Measurements from ENCODE around the gene TFCP2L1. TPM values are rescaled to one million over a fixed set of nuclear protein-coding genes. Genes with fewer than 3 reads are reported as not detected.

TFCP2L1 gene
- total and polyA plus RNA-seq, 2 donors (not counting 3 experiments of a cell fraction or from before 2014, with no cell fraction given): not detected

DNA sequence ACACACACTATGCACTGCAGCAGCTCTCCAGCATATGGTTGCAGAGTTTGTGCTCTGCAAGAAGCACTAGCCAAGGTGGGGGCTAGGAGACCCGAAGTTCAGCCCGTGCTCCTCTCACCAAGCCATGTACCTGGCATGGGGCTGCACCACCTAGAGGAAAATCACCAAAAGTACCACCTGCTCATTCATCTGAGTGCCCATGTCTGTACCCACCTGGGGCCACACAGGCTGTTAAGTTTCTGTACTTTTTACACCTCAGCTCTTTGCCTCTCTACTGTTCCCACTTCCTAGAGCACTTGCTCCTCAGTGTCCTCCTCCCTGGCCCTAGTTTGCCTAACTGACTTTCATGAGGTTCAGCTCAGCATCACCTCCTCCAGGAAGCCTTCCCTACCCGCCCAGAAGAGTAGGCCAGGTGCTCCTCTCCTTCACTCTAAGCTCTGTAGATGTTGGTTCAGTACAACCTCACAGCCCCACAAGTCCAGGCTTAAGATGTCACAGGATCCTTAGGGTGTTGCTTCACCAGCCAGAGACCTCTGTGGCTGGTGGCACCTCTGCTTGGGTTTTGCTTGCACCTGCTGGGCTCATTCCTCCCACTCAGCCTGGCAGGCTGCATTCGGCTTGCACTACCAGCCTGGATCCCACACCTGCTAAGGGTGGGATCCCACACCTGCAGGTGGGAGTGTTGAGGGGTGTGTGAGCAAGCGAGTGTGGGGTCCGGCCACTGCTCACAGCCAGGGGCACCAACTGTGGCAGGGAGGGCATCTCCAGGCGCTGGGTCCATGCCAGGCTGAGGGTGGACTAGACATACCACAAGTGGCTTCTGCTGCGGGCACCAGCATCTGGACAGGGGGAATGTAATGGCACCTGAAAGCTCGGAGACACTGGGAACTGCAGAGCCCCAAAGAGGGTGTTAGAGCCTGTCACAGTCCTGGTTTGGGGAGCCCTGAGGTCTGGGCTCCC is 10.2 kb upstream of the TFCP2L1 start:
- no peaks in the 10 kb centered on the region for H3K79me2 ChIP-seq (ENCODE audit: control insufficient read depth, insufficient read depth, low read length)
- CTCF ChIA-PET: interaction anchor here (0.6 to 1.4 kb wide), 2 partner anchors 9 to 102 kb away, joined by 3 read pairs; no protein-coding TSS in a partner anchor
- POLR2A ChIA-PET: no interaction called here
- no peaks in the 10 kb centered on the region for H3K9me3 ChIP-seq (replicated peaks; ENCODE audit: control insufficient read depth, insufficient read depth, low read length)
- H3K4me2 ChIP-seq (ENCODE audit: insufficient read depth, low read length): no peak overlapping the region
- no peak overlapping the region for H2AFZ ChIP-seq (ENCODE audit: low read depth, low read length)
- H3K9me1 ChIP-seq (replicated peaks; ENCODE audit: control insufficient read depth, extremely low read depth, insufficient read depth, low read length): no peaks in the 10 kb centered on the region
- H3K36me3 ChIP-seq (ENCODE audit: control insufficient read depth in 2 of 2, extremely low read depth in 1 of 2, insufficient read depth in 2 of 2, low read length in 2 of 2): no peaks in the 10 kb centered on the region
- H3K9ac ChIP-seq (replicated peaks; ENCODE audit: extremely low read depth, insufficient read depth, low read length): no peak overlapping the region
- intact Hi-C loops (cut with micrococcal nuclease) (no loop called here), dilution Hi-C loops (cut with MboI; ENCODE audit: extremely low pct_ligation_motif_present, low sequenced_read_pairs) (no loop called here)
- no peak overlapping the region for H3K27ac ChIP-seq (ENCODE audit: insufficient read depth, low read depth, low read length)
- H4K20me1 ChIP-seq (replicated peaks; ENCODE audit: control insufficient read depth, extremely low read depth, insufficient read depth, low read length): no peaks in the 10 kb centered on the region
- BruUV-seq (replicated peaks): no TSS peak
- TF ChIP-seq, protein P1, sequence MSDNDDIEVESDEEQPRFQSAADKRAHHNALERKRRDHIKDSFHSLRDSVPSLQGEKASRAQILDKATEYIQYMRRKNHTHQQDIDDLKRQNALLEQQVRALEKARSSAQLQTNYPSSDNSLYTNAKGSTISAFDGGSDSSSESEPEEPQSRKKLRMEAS (IDR thresholded peaks at IDR 0.05; ENCODE audit: insufficient read depth, insufficient read length): no peak
- TF ChIP-seq FOS (IDR thresholded peaks at IDR 0.05; ENCODE audit: borderline replicate concordance, insufficient read depth, low read length) (no peak), MYC (IDR thresholded peaks at IDR 0.05; ENCODE audit: low read depth, low read length) (no peak), POLR2A (IDR thresholded peaks at IDR 0.05; ENCODE audit: low read depth, low read length) (no peak), JUN (IDR thresholded peaks at IDR 0.05; ENCODE audit: borderline replicate concordance, insufficient read depth, insufficient read length, low read depth) (no peak), CTCF (IDR thresholded peaks at IDR 0.05; ENCODE audit: extremely low read depth in 1 of 2, insufficient read depth in 1 of 2, low read depth in 1 of 2, low read length in 2 of 2) (no peak), GATA2 (IDR thresholded peaks at IDR 0.05; ENCODE audit: insufficient read depth, insufficient read length, low read depth, low read length) (no peak), EZH2 (IDR thresholded peaks at IDR 0.05; ENCODE audit: borderline replicate concordance, low read depth, low read length, severe bottlenecking) (no peak), POLR2AphosphoS5 (IDR thresholded peaks at IDR 0.05; ENCODE audit: insufficient read depth, low read depth, low read length) (no peak)
- DNase-seq (ENCODE audit: low read depth, low spot score) (no peak), FAIRE-seq (no peak)
- no peaks in the 10 kb centered on the region for H3K4me1 ChIP-seq (ENCODE audit: control insufficient read depth, extremely low read depth, insufficient read depth, low read length)
- H3K27me3 ChIP-seq (ENCODE audit: control insufficient read depth in 2 of 2, insufficient read depth in 2 of 2, low read length in 2 of 2): no peaks in the 10 kb centered on the region
- no peak overlapping the region for H3K4me3 ChIP-seq (replicated peaks in 1 of 3; ENCODE audit: insufficient read depth in 1 of 3, low read depth in 1 of 3, low read length in 3 of 3)

Data from endothelial cell of umbilical vein (primary cell).